ENCODE data around the gene SLC39A13.

Gene SLC39A13

DNA sequence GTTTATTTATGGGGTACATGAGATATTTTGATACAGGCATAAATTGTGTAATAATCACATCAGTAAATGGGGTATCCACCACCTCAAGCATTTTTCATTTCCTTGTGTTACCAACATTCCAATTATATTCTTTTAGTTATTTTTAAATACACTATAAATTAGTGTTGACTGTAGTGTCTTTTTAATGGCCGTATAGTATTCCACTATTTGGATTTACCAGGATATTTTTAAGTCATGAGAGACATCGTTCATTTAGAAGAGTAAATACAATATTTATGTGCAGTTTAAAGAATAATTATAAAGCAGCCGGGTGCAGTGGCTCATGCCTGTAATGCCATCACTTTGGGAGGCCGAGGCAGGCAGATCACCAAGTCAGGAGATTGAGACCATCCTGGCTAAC, 23.9 kb upstream of the SLC39A13 start:
- DNase-seq (ENCODE audit: low read depth in 2 of 2): no peak

DNA sequence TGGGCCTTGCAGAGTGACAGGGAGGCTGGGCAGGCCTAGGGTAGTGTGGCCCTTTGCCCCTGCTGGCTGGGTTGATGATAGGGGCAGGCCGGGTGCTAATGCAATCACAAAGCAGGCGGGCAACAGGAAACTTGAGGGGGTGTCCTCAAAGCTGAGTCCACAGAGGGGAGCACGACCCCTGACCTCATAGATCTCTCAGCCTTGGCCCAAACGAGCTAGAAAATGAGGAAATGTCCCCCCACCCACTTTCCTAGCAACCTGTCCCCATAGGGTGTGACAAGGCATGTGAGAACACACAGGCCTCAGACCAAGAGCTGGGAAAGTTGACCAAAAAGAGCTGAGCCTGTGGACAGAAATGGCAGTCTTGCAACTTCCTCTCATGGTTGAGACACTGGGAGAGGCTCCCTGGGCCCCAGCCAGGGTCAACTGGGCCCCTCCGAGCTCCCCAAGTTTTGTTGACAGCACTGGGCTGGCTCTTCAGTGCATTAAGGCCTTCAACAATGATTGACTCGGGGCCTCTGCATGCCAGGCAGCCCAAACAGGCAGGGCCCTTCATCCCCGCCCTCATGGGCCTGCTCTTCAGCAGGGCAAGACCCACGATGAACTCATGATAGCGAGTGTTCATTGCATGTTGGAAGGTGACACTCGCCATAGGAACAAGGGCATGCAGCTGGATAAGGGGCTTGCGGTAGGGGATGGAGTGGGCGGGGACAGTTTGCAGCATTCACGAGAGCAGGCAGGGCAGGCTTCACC, 20.3 kb upstream of the SLC39A13 start:
- DNase-seq (ENCODE audit: low read depth in 2 of 2): no peak

DNA sequence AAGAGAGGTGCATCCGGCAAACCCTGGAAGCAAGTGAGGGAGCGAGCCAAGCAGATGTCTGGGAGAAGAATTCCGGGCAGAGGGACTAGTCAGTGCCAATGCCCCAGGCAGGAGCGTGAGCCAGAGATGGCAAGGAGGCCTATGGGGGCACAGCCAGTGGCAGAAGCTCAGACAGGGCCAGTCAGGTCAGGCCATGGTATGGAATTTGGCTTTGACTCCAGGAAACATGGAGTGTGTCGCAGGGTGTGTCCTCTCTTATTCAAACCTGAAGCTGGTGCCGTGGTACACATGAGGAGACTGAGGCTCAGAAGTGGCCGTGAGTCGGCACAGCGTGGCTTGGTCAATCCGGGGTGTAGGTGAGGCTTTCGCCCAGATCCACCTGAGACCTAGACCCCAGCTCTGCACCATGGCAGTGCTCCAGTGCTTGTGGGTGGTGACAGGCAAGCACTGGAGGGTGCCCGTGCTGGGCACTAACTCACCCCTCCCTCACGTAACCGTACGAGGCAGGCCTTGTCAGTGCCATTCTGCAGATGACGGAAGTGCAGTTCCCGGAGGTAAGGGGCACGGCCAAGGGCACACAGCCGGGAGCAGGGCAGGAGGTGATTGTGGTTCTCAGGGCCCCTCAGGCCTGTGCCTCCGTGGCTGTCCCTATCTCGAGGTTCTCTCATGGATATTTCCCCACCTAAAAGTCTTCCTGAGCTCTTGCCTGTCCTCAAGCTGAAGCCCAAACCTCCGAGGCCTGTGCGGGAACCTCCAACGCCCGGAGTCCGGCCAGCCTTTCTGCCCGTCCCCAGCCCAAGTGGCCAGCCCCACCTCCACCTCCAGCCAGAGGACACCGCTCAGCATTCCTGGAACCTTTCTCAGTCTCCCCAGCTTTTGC, 19.5 kb upstream of the SLC39A13 start:
- no peak for DNase-seq (ENCODE audit: low read depth in 2 of 2)

DNA sequence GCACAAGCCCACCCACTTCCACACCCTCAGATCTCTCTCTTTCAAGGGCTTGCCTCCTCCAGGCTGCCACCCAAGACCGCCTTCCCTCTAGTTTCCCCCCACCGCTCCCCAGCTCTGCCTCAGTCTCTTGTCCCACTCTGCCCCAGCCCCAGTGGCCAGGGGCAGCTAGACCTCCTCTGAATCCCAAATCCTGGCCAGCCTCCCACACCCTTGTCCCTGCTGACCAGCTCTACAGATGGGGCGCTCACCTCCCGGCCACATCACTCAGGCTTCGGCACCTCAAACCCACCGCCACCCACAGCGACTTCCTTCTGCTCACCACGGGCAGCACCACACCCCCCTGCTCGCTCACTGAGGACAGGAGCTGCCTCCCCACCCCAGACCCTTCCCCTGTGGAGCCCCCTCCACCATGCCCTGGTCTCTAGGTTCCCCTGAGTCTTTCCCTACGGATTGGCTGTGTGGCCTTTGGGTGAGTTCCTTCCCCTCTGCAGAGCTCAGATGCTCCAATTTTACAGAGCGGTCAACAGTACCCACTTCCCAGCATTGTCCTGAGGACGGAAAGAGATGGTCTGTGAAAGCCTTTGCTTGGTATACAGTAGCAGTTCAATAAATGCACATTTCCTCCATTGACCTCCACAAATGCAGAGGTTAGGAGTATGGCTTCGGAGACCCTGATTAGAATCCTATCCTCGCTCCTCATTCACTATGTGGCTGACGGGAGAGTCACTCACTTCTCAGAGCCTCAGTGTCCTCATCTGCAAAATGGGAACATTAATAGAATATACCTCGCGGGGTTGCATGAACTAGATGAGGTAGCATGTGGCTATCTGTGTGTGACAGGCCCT, 18.6 kb upstream of the SLC39A13 start:
- DNase-seq (ENCODE audit: low read depth in 2 of 2): no peak

DNA sequence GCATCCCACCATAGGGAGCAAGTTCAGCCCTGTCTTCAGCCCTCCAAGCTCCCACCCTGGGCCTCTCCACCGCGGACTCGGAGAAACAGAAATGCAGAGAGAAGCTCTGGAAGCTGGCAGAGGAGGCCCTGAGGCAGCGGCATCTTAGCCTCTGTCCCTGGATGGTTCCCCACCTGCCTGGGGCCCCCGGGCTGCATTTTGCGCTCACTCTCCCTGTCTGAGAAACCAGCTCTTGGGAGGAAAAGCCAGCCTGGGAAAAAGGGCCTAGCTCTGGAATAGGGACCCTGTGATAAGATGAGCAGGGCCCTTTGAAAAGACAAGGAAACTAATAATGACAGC, 18.0 kb upstream of the SLC39A13 start:
- DNase-seq (ENCODE audit: low read depth in 2 of 2): no peak

DNA sequence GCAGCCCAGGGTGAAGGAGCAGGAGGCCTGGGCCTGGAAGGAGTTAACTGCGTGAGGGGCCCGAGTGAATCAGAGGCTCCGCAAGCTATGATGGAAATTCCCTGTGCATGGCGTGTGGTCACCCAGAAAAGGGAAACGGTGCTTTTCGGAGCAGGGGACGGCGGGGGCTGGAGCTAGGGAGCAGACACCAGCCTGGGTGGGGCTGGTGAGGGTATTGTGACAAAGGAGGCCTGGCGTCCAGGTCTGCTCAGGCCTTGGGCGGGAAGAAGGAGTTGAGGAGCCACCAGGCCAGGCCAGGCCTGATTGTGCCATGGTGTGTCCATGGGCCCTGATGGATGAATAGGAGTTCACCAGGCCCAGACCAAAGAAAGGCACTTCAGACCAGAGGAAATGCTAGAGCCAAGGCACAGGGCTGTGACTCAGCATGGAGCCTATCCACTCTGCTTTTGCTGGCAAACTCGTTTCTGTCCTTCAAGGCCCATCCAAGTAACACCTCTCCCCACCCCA, 17.3 kb upstream of the SLC39A13 start:
- DNase-seq (ENCODE audit: low read depth in 2 of 2): no peak

DNA sequence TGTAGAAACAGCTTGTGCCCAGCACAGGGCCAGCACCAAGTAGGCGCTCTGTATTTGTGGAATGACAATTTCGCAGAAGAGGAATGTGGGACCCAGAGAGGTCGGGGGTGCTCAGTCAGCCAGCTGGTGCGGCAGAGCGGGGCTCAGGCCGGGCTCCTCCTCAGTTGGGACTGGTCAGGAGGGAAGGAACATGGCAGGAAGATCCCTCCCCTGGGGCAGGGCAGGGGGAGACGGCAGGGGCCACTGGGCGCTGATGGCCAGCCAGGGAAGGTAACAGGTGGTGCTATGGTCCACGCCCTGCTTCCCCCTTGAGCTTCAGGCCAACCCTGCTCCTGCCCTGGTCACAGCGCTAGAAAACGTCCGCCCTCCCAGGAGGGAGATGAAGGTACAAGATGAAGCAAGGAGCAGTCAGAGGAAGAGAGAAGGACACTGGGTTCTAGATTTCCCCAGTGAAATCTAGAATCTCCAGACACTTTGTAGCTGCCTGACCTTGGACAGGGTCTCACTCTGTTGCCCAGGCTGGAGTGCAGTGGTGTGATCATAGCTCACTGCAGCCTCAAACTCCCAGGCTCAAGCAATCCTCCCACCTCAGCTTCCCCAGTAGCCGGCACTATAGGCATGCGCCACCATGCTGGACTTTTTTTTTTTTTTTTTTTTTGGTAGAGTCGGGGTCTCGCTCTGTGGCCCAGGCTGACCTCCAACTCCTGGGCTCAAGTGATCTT, 16.5 kb upstream of the SLC39A13 start:
- DNase-seq (ENCODE audit: low read depth in 2 of 2): no peak

DNA sequence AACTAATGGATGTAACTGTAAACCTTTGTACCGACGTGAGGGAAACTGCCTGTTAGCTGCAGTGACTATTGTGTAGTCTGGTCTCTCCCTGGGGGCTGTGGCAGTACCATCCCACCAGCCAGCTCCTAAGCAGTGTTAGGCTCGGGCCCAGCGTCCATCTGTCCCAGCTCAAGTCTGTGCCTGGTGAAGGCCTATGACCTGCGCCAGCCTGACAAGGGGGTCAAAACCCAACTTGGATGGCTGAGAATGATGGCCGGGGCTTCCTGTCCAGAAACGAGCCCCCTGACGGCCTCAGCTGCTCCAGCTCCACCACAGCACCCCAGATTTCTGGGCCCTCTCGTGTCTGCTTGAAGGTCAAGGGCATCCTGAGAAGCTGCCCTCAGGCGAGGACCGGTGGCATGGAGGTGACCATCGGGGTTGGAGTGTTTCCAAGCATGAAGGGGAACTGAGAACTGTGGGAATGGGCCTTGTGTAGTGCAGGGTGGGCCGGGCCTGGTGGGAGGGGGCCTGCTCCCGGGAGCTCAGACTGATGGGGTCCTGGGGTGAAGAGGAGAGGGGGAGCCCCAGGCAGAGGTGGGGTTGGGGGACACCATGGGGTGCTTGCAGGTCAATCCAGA, 15.7 kb upstream of the SLC39A13 start:
- no peak for DNase-seq (ENCODE audit: low read depth in 2 of 2)

DNA sequence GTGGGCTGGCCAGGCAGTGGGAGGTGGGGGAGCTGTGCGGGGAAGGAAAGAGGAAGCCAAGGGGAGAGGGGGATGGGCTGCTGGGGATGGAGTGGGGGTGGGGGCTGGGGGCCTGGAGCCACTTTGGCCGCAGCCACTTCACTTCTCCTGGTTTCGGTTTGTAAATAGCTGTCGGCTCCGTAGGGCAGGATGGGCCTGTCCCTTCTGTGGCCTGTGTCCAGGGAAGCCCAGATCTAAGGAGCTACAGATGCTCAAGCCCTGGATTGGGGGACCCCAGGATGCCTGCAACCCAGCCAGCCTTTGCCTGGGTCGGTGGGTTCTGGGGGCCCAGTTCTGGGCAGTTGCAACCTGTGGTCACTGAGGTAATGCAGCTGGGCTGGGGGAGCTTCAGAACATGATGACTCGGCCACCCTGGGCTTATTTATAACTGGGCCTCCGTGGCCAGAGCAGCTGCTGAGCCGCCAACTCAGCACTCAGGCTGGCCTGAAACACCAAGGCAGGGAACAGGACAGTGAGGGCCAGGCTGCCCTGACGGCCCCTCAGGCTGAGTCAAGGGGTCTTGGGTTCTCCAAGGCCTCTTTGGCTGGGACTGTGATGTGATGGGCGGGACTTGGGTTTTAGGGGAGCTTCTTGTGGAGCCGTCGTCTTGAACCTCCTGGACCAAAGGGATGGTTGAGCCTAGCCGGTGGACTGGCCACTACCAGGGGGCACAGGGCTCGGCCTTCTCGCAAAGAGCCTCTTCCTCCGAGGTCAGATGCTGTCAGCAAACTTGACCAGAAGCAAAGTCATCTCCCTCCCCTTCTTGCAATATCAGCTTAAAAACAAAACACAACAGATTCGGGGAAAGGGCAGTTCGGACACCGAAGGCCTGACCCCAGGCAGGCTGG, 15.0 kb upstream of the SLC39A13 start:
- no peak for DNase-seq (ENCODE audit: low read depth in 2 of 2)

DNA sequence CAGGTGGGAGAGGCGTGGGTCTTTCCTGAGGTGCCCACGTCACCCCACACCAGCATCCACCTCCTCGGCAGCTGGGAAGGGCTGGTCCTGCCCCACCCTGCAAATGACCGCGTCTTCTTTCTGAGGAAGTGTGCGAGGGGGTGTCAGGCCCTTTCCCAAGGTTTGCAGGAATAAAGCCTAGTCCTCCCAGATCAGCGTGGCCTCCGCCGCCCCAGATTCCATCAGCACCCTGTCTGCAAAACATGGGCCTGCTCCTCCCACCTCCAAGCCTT, 14.4 kb upstream of the SLC39A13 start:
- DNase-seq (ENCODE audit: low read depth in 2 of 2): no peak

DNA sequence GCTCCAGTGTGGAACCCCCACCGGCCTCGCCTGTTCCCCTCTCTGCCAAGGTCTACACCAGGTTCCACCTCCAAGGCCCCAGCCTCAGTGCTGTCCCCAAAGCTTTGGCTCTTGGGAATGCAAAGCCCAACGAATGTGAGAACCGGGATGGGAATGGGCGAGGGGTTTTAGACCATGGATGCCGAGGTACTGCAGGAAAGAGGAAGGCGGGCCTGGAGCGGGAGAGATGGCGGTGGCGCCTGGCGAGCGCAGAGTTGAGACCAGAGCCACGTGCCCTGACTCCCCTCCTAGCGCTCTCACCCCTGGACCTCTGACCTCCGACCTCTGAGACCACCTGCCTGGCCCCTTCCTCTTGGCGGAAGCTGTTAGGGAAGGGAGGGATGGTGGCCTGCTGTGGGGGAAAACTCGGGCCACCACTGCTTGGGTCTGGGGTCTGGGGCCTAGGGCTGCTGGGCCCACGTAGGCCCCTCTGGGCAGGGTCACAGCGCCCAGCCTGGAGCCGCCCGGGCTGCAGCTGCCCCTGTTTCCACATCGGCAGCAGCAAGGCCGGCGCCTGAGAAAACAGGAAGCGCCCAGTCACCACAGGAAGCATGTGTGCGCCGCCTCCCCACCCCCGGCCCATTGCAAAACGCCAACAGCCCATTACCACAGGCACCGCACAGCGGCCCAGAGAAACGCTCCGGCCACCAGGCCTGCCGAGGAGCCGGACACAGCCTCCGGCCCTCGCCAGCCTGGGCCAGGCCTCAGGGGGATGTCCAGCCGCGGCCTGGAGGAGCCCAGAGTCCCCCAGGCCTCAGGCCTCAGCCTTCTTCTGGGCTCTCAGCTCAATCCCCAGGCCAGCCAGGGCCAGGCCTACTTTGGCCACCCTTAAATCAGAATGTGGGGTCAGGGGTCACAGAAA, 13.8 kb upstream of the SLC39A13 start:
- no peak for DNase-seq (ENCODE audit: low read depth in 2 of 2)

DNA sequence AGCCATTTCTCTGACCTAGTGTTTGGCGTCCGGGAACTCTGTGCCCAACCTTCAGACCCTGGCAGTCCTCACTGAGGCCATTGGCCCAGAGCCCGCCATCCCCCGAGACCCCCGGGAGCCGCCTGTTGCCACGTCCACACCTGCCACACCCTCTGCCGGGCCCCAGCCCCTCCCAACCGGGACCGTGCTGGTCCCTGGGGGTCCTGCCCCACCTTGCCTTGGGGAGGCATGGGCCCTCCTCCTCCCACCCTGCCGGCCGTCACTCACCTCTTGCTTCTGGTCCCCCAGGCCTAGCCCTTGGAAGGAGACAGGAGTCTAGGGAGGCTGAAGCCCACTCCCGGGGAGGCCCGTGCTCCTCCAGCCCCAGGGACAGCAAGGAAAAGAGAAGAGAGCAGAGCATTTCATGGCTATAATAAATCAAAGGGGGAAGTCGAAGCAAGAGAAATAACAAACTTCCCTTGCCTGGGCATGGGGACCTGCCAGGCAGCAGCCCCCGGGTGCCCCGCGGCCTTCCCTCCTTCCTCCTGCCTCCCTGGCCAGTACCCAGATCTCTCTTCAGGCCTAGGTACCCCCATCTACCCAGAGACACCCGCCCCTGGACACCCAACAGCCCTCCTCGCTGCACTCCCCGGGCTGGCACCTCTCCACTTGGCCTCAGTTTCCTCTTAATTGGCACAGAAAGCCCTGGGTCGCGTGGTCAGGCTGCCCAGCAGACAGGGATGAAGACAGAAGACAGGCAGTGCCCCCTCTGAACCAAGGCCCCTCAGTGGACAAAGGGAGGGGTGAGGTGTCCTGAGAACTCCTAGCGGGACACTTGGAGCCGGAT, 13.0 kb upstream of the SLC39A13 start:
- DNase-seq (ENCODE audit: low read depth in 2 of 2): no peak

DNA sequence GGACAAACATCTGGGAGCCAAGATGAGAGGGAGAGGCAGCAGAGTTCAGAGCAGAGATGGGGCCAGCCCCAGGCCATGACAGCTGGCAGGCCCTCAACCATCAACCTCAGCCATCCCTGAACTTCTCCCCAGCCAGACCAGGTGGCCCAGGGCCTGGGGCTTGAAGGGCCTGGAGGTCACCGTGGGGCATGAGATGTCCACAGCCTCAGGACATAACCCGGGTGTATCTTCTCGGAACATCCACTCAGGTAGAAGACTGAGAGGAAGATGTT, 12.4 kb upstream of the SLC39A13 start:
- DNase-seq (ENCODE audit: low read depth in 2 of 2): no peak

DNA sequence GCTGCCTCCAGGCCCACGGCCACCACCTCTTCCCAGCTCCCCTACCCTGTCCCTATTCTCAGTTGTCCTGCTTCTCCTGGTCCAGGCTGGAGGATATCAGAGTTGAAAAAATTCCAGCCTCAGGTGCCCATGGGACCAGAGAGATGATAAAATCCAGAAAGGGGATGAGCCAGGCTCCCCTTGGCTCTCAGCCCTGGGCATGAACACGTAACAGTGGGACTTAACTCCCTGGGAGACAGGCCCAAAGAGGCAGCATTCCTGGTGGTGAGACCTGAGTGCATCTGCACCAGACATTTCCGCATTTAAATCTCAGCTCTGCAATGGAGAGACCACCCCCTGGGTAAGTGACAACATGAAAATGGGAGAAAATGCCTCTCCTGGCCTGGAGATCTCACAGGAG, 10.4 kb upstream of the SLC39A13 start:
- no peak for DNase-seq (ENCODE audit: low read depth in 2 of 2)

DNA sequence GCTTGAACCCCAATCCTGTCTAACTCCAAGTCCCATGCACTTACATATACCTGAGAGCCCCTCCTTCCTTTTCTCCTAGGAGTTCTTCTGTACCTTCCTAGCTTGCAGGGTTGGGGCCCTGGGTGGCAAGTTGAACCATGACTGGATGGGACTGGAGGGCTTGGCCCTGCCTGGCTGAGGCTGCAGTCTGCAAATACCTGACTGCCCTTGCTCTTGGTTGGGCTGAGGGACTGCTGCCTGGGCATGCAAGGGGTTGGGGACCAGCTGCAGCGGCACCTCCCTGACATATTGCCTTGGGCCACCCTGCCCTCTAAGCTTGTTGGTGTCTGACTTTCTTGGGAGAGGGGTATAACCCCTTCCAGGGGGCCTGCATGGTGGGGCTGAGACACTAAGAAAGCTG, 9.8 kb upstream of the SLC39A13 start:
- no peak for DNase-seq (ENCODE audit: low read depth in 2 of 2)

DNA sequence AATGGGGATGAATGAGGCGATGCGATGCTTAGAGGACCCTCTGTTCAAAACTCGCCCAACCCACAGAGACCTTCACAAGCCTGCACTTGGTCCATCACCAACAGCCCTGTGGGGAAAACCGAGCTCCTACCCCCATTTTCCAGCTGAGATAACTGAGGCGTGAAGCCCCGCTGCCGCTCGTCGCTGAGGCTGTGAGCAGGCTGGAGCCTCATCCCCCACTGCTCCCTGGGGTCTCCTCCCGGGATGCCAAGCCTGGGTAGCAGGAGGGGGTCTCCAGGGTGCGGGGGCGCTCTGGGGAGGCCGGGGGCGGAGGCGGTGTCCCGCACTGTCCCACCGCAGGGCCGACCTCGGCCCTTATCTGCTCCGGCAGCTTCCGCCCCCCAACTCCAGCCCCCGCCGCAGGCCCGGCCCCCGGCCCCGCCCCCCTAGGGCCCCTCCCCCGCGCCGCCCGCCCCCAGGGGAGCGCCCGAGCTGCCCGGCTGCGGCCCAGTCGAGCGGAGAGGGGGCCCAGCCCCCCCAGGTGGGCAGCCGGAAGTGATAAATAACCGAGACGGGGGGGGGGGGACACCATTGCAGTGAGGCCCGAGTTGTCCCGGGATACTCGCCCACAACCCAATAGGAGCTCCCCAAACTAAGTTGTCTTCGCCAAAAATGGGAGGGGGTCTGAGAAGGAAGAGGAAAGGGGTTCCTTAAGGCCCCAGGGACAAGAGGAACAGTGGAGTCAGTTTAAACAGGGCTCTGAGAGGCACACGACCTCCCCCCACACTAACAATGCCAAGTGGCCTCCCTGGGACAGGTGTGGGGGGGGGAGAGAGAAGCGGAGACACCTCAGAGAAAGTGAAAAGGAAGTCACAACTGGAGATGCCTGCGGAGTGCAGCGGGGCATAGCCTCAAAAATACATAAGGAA, 8.3 kb upstream of the SLC39A13 start:
- no peak for DNase-seq (ENCODE audit: low read depth in 2 of 2)

DNA sequence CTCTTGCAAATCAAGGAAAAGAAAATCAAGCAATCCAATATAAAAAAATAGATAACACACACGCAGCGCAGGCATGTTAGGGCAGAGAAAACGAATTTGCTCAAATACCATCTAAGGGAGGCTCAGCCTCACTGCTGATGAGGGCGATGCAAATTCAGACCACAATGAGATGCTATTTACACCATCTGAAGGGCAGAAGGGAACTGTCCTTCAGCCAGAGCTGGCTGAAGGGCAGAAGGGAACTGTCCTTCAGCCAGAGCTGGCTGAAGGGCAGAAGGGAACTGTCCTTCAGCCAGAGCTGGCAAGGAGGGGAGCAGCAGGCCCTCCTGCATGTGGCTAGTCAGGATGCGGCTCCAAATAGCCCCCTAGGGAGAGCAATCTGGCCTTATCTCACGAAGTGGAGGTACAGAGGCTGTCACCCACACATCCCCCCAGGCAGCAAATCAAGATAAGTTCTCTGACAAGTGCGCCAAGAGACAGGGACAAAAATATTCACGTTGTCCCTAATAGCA, 7.6 kb upstream of the SLC39A13 start:
- DNase-seq (ENCODE audit: low read depth in 2 of 2): no peak
